HG02981 (cell line): Measurements from ENCODE around the gene CDKL1.
"Not testable (repeated sequence)": the region's sequence is repeated elsewhere in the genome, so short reads cannot be mapped to it uniquely, and the experiment has no call there.

ENCODE experiments used
- ATAC-seq: cut with Tn5 transposase; IDR thresholded peaks from one replicate; pipeline ENCODE4 v1.9.1; 2021; ENCODE audit warnings: mild to moderate bottlenecking, moderate library complexity; ENCODE audit not compliant: unreplicated experiment

CDKL1 gene

GRCh38 chr14:50388256-50388931 is 8.3 kb downstream of the CDKL1 start:
- no peak for ATAC-seq

GRCh38 chr14:50387548-50387947 is 9.1 kb downstream of the CDKL1 start:
- no peak for ATAC-seq

- no peak for ATAC-seq
Measured at GRCh38 chr14:50383618-50384225, 13.0 kb downstream of the CDKL1 start.

- no peak for ATAC-seq
Measured at GRCh38 chr14:50381823-50382287, 14.8 kb downstream of the CDKL1 start.

- ATAC-seq: no peak
Measured at GRCh38 chr14:50381008-50381407, 15.7 kb downstream of the CDKL1 start.

- ATAC-seq: no peak
Measured at GRCh38 chr14:50380455-50380854, 16.2 kb downstream of the CDKL1 start.

- ATAC-seq: no peak
Measured at GRCh38 chr14:50379563-50379962, 17.1 kb downstream of the CDKL1 start.

GRCh38 chr14:50377550-50378085 is 19.1 kb downstream of the CDKL1 start:
- ATAC-seq: no peak

GRCh38 chr14:50375760-50376159 is 20.9 kb downstream of the CDKL1 start:
- no peak for ATAC-seq

- ATAC-seq: no peak
Measured at GRCh38 chr14:50373959-50374358, 22.7 kb downstream of the CDKL1 start.

GRCh38 chr14:50371546-50371945 is 25.1 kb downstream of the CDKL1 start:
- ATAC-seq: no peak

- no peak for ATAC-seq
Measured at GRCh38 chr14:50366589-50366988, 30.1 kb downstream of the CDKL1 start.

GRCh38 chr14:50366115-50366514 is 30.6 kb downstream of the CDKL1 start:
- no peak for ATAC-seq

GRCh38 chr14:50365572-50365971 is 31.1 kb downstream of the CDKL1 start:
- ATAC-seq: not testable (repeated sequence)

GRCh38 chr14:50364792-50365191 is 31.9 kb downstream of the CDKL1 start:
- ATAC-seq: no peak

- peak; percentile 97 for ATAC-seq
Measured at GRCh38 chr14:50363714-50364111, 33.0 kb downstream of the CDKL1 start.

- ATAC-seq: peak; percentile 17
Measured at GRCh38 chr14:50362764-50363713, 33.6 kb downstream of the CDKL1 start.

- not testable (repeated sequence) for ATAC-seq
Measured at GRCh38 chr14:50361473-50362403, 34.9 kb downstream of the CDKL1 start.

GRCh38 chr14:50360851-50361250 is 35.8 kb downstream of the CDKL1 start:
- no peak for ATAC-seq

- no peak for ATAC-seq
Measured at GRCh38 chr14:50360093-50360492, 36.6 kb downstream of the CDKL1 start.
